ENCODE measurements around the gene MAP3K15.

Gene MAP3K15

DNA sequence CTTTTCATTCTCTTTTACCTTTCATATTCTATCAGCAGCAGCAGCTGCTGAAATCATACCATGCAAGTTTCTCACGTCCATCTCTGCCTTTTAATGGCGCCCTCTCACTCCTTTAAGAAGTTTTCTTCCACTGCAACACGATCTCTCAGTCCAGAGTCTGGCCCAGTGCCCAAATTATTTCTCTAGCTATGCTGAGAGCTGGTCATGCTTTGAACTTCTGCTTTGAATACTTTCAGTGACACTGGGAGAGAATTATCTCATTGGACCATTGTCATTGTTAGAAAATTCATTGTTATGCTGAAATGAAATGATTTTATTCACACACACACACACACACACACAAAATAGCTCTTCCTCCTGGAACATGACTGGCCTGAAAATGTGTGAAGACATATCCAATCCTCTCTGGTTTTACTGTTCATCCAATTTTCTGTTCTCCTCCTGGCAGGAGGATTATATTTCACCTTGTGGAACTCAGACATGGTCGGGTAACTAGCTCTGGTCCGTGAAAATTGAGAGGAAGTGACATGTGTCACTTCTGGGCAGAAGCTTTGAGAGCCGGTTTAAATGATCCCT is 172.9 kb downstream of the MAP3K15 start:
- DNase-seq, result no peak

DNA sequence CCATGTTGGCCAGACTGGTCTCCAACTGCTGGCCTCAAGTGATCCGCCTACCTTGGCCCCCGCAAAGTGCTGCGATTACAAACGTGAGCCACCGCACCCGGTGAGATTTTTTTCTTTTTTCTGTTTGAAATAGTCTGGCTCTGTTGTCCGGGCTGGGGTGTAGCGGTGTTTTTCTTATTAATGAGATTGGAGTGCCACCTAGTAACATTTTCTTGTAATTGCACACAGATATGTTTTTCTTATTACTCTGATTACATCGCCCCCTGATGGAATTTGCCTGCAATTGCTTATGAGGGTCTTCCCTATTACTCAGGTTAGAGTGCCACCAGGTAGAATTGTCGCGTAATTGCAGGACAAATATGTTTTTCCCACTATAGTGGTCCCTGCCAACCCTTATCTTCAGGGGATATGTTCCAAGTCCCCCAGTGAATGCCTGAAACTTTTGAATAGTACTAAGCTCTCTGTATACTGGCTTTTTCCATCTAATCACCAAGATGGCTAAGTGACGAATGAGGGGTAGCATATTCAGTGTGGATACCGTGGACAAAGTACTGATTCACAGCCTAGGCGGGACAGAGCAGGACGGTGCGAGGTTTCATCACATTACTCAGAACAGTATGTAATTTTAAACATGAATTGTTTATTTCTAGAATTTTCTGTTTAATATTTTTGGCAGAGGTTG is 180.2 kb downstream of the MAP3K15 start:
- DNase-seq, result peak; percentile 32 to 41

- DNase-seq, result no peak
Measured at GRCh38 chrX:19332983-19333382, 182.3 kb downstream of the MAP3K15 start.

- no peak for DNase-seq
Measured at GRCh38 chrX:19331831-19332230, 183.5 kb downstream of the MAP3K15 start.

GRCh38 chrX:19326567-19326966 is 188.7 kb downstream of the MAP3K15 start:
- no peak for DNase-seq
